Suprapubic skin (tissue), 4 donors: ENCODE results near the gene FAM149A.

Source experiments
- EP300 ChIP-seq: sonication (generic); formaldehyde crosslinking; IDR thresholded peaks from one replicate; pipeline ENCODE4 v1.6.1; 2017; ENCODE audit warnings: antibody characterized with exemption
- POLR2A ChIP-seq, 2 donors: fragments of 450-650 bp; IDR thresholded peaks; one replicate each; pipeline ENCODE4 v1.6.1; 2017; ENCODE audit warnings: antibody characterized with exemption in 2 of 2, mild to moderate bottlenecking in 2 of 2, moderate library complexity in 2 of 2
- POLR2AphosphoS5 ChIP-seq, 3 donors: sonication (generic); formaldehyde crosslinking; IDR thresholded peaks; one replicate each; pipeline ENCODE4 v1.6.1; 2017; ENCODE audit warnings: antibody characterized with exemption in 3 of 3
- TF ChIP-seq, protein P1 (sequence below), 2 donors: fragments of 200-600 bp in 1 of 2; fragments of 450-650 bp in 1 of 2; sonication (generic) in 1 of 2; IDR thresholded peaks; one replicate each; pipeline ENCODE4 v1.5.1; 2016 to 2019; ENCODE audit warnings: antibody characterized with exemption in 2 of 2, mild to moderate bottlenecking in 1 of 2, moderate library complexity in 1 of 2

DNA sequence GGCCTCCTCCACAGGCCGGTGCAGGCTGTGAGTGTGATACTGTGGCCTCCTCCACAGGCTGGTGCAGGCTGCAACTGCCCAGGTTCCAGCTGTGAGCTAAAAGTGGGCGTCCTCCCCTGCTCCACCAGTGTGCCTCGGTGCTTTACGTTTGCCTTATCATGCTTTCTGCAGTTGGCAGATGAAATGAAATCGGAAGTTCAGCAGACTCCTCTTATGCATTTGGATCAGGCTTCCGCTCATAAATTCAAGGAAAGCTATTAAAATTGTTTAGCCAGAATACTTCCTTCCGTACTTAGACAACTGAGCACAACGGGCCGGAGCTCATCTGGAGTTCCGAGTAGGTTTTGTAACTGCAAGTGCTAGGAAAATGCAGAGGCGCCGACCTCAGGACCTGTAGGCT, 98.9 kb downstream of the FAM149A start:
- TF ChIP-seq, protein P1, sequence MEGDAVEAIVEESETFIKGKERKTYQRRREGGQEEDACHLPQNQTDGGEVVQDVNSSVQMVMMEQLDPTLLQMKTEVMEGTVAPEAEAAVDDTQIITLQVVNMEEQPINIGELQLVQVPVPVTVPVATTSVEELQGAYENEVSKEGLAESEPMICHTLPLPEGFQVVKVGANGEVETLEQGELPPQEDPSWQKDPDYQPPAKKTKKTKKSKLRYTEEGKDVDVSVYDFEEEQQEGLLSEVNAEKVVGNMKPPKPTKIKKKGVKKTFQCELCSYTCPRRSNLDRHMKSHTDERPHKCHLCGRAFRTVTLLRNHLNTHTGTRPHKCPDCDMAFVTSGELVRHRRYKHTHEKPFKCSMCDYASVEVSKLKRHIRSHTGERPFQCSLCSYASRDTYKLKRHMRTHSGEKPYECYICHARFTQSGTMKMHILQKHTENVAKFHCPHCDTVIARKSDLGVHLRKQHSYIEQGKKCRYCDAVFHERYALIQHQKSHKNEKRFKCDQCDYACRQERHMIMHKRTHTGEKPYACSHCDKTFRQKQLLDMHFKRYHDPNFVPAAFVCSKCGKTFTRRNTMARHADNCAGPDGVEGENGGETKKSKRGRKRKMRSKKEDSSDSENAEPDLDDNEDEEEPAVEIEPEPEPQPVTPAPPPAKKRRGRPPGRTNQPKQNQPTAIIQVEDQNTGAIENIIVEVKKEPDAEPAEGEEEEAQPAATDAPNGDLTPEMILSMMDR (IDR thresholded peaks at IDR 0.05): no peak
- TF ChIP-seq EP300: no peak
- TF ChIP-seq POLR2AphosphoS5 (IDR thresholded peaks at IDR 0.05): no peak
- TF ChIP-seq POLR2A (IDR thresholded peaks at IDR 0.05): no peak
